Measurements from ENCODE around the gene ADGRB3.

DNA sequence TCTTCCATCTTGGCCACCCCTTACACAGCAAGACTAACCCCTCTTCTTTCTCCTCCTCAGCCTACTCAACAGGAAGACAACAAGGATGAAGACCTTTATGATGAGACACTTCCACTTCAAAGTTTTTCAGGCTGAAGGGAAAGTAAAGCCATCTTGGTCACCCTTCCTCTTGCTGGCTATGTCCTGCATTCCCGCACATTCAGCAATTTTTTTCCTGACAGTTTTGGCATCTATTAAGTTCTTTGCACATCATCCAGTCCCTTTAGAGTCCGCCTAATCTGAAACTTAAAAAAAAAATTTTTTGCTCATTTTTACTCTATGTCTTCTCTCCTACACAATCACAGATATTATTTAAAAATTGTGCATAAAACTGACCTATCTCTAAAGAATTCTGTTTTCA, 668.3 kb downstream of the ADGRB3 start:
- TF ChIP-seq EP300 (IDR thresholded peaks at IDR 0.05): no peak
- no peak for TF ChIP-seq POLR2AphosphoS5 (IDR thresholded peaks at IDR 0.05)

Measured in sigmoid colon (tissue), 4 donors.